Loucy (cell line): Measurements from ENCODE around the gene CDH4.

Source experiments
- CTCF ChIP-seq: fragments of 200-600 bp; sonication (generic); conservative IDR thresholded peaks from 2 replicates; pipeline ENCODE4 v1.5.1; 2014; ENCODE audit warnings: mild to moderate bottlenecking, antibody characterized with exemption, low read length
- EZH2phosphoT487 ChIP-seq: fragments of 200-600 bp; IDR thresholded peaks from 2 replicates; pipeline ENCODE4 v1.6.1; 2018; ENCODE audit warnings: antibody characterized with exemption, mild to moderate bottlenecking, moderate library complexity, borderline replicate concordance

- TF ChIP-seq CTCF (no peak), EZH2phosphoT487 (no peak)
Measured at GRCh38 chr20:61429458-61430227, 177.6 kb downstream of the CDH4 start.
